GM12865 (cell line): ENCODE data around the gene HAUS8.

ENCODE experiments used
- DNase-seq: peaks from one replicate; pipeline ENCODE4 v3.0.0; 2010; ENCODE audit warnings: low read depth
- H3K4me3 ChIP-seq: 2 replicates; pipeline ENCODE4 v1.5.1; 2011; ENCODE audit warnings: mild to moderate bottlenecking, low read depth, low read length, control low read depth
- CTCF ChIP-seq: IDR thresholded peaks from 2 replicates; pipeline ENCODE4 v1.5.1; 2011; ENCODE audit warnings: low read length, control low read depth, low read depth, inconsistent platforms; ENCODE audit not compliant: insufficient read depth; ENCODE audit errors: missing control alignments

HAUS8 gene

GRCh38 chr19:17090583-17090982 lies 15.3 kb upstream of the HAUS8 start:
- DNase-seq = no peak
- no peak overlapping the region for H3K4me3 ChIP-seq
- no peak for TF ChIP-seq CTCF

DNA sequence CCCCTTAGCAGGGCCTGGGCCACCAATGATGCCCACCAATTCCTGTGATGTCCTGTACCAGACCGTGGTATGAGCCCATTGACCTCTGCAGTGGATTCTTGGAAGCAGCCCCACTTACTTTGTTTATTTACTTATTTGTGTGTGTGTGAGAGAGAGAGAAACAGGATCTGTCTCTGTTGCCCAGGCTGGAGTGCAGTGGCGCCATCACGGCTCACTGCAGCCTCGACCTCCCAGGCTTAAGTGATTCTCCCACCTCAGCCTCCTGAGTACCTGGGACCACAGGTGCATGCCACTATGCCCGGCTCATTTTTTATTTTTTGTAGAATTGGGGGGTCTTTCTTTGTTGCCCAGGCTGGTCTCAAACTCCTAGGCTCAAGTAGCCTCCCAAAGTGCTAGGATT lies 13.3 kb upstream of the HAUS8 start:
- no peak for DNase-seq
- no peak overlapping the region for H3K4me3 ChIP-seq
- TF ChIP-seq CTCF = no peak

DNA sequence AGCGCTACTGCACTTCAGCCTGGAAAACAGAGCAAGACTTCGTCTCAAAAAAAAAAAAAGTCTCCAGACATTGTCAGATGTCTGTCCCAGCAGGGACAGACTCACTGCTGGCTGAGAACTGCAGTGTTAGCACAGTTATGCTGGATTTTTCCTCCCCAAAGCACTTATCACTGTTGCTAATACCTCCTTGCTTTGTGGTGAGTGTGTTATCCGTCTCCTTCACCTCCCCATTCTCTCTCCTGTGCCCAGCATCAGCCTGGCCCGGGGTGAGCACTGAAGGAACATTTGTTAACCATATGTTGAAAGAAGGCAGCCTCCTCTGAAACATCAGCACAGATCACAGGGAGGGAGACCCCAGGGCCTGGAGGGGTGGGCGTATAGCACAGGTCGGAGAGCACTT lies 11.6 kb upstream of the HAUS8 start:
- no peak for TF ChIP-seq CTCF
- DNase-seq = no peak
- H3K4me3 ChIP-seq = no peak overlapping the region

DNA sequence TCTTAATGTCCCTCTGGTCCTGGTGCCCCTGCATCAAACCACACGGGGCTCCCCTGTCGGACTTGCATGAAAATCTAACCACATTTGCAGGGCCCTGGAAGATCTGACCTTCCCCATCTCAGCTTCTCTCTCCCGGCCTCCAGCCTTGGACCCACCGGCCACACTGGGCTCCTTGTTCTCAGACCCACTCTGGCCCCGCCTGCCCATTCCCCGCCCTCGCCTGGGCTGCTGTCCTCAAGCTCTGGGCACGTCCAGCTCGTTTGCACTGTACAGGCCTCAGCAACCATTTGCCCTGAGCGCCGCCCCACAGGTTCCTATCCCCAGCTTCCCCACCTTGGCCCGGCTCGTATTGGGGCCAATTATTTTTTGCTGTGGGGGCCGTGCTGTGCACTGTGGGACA lies 10.9 kb upstream of the HAUS8 start:
- H3K4me3 ChIP-seq = no peak overlapping the region
- no peak for DNase-seq
- no peak for TF ChIP-seq CTCF

DNA sequence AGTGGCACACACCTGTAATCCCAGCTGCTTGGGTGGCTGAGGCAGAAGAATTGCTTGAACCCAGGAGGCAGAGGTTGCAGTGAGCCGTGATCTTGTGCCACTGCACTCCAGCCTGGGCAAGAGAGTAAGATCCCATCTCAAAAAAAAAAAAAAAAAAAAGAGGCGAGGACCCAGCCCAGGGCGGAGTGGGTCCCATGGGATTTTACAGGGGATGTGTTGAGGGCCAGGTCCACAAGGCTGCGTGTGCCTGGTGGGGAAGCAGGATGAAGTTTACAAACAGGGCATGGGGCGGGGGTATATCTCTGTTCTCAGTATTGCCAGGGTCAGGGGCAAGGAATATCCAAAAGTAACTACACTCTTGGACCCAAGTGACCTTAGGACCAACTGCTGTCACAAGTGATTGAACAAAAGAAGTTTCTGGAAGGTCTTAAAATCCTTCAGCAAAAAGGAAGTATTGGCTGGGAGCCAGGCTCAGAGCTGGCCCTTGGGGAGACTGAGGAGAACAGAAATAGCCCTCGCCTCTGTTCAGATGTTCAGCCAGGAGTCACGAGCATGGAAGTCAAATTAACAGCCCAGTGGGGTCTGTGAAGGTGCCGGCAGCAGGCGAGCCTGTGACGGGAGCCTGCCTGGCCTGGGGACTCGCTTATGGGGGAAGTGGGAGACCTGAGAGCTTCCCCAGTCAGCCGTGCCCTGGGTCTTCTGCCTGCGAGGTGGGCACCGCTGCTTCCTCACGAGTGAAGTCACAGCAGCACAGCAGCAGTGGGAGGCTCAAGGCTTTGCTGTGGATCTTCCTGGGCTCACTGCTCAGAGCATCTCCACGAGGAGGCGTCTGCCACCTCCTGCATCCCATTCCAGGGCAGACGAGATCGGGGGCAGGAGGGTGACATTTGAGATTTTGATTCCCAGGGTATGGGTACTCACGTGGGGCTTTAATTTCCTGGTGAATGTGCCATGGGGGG lies 6.7 kb upstream of the HAUS8 start:
- DNase-seq = no peak
- TF ChIP-seq CTCF = no peak
- H3K4me3 ChIP-seq = peak overlapping the region; percentile 9; the same call in 1 of the 2 replicates

- no peak for DNase-seq
- peak overlapping the region; percentile 92 for H3K4me3 ChIP-seq
- no peak for TF ChIP-seq CTCF
Measured at GRCh38 chr19:17080440-17080801, 5.2 kb upstream of the HAUS8 start.
